CD4-positive, alpha-beta T cell (primary cell): Measurements from ENCODE around the gene CACHD1. TPM values are rescaled to one million over a fixed set of nuclear protein-coding genes. Genes with fewer than 3 reads are reported as not detected.

ENCODE experiments used
- ATAC-seq: fragments of 200-7000 bp; cut with Tn5 transposase; one replicate; pipeline ENCODE4 v1.10.0; 2022; ENCODE audit warnings: mild to moderate bottlenecking; ENCODE audit not compliant: poor library complexity
- CTCF ChIA-PET: fragments of 350-600 bp; sonication (Branson Sonifier 250); formaldehyde crosslinking; loops from one replicate; lab custom pipeline; 2021; ENCODE audit warnings: antibody characterized with exemption, inconsistent platforms; lab: Charles Lee
- POLR2A ChIA-PET: fragments of 350-600 bp; sonication (Branson Sonifier 250); formaldehyde crosslinking; loops from one replicate; lab custom pipeline; 2021; ENCODE audit warnings: antibody characterized with exemption, inconsistent platforms; lab: Charles Lee
- DNase-seq, 14 experiments: peaks; one replicate each; pipeline ENCODE4 v3.0.0-alpha.2; 2013 to 2020; ENCODE audit warnings: mixed read lengths in 2 of 14
- H3K27ac ChIP-seq, 2 donors: one replicate each; pipeline versions ENCODE4 v1.5.1 to v1.7.0; 2013; ENCODE audit warnings: low read length in 2 of 2, low read depth in 1 of 2, mild to moderate bottlenecking in 1 of 2
- H3K27me3 ChIP-seq, 2 experiments: 1 replicate in 1 of 2; 2 replicates in 1 of 2; pipeline versions ENCODE4 v1.6.1 to v1.7.0; 2013; ENCODE audit warnings: low read length in 2 of 2, control low read depth in 1 of 2, mild to moderate bottlenecking in 1 of 2, moderate library complexity in 1 of 2; ENCODE audit not compliant: insufficient read depth in 2 of 2, control insufficient read depth in 1 of 2
- H3K36me3 ChIP-seq: one replicate; pipeline ENCODE4 v1.6.1; 2013; ENCODE audit warnings: low read length, control low read depth; ENCODE audit not compliant: insufficient read depth
- H3K4me1 ChIP-seq: one replicate; pipeline ENCODE4 v1.6.1; 2013; ENCODE audit warnings: low read length, control low read depth; ENCODE audit not compliant: insufficient read depth
- H3K4me3 ChIP-seq: one replicate; pipeline ENCODE4 v1.5.1; 2013; ENCODE audit warnings: mild to moderate bottlenecking, low read length, moderate library complexity
- H3K9me3 ChIP-seq, 2 experiments: 1 replicate in 1 of 2; 2 replicates in 1 of 2; pipeline versions ENCODE4 v1.6.1 to v1.7.0; 2013; ENCODE audit warnings: low read length in 2 of 2, mild to moderate bottlenecking in 2 of 2, control low read depth in 1 of 2, moderate library complexity in 1 of 2; ENCODE audit not compliant: control insufficient read depth in 1 of 2, insufficient read depth in 1 of 2
- H3K27ac Mint-ChIP-seq: one replicate; pipeline ENCODE4 v1.8.0; 2020; ENCODE audit warnings: mixed read lengths
- H3K27me3 Mint-ChIP-seq: one replicate; pipeline ENCODE4 v1.8.0; 2021; ENCODE audit warnings: mixed read lengths
- H3K36me3 Mint-ChIP-seq: one replicate; pipeline ENCODE4 v1.8.0; 2021; ENCODE audit warnings: low read depth, mixed read lengths
- H3K4me1 Mint-ChIP-seq: one replicate; pipeline ENCODE4 v1.8.0; 2021; ENCODE audit warnings: low read depth, mixed read lengths
- H3K4me3 Mint-ChIP-seq: one replicate; pipeline ENCODE4 v1.8.0; 2020; ENCODE audit warnings: mild to moderate bottlenecking, mixed read lengths
- H3K9me3 Mint-ChIP-seq: one replicate; pipeline ENCODE4 v1.8.0; 2020; ENCODE audit warnings: mixed read lengths
- intact Hi-C, 2 experiments: fragments of 100-400 bp; cut with DNase I in 1 of 2; cut with micrococcal nuclease in 1 of 2; formaldehyde crosslinking; loops; one replicate each; pipeline versions ENCODE4 v1.15.1 to v1.9.0; 2023 to 2025; cut with DNase I, micrococcal nuclease
- total RNA-seq, 174 experiments: library from RNA in 2 of 174; stranded (reverse) in 2 of 174; gene quantifications; one replicate each; pipeline ENCODE4 v1.2.3 and lab custom pipeline; 2021 to 2026
- TF ChIP-seq, protein P1 (sequence below): fragments of 200-600 bp; IDR thresholded peaks from one replicate; pipeline ENCODE4 v1.8.0; 2022; ENCODE audit warnings: antibody characterized with exemption, mild to moderate bottlenecking

The CACHD1 gene
- total RNA-seq, 2 experiments from 2014 or later: 6.2 to 7.1 TPM

DNA sequence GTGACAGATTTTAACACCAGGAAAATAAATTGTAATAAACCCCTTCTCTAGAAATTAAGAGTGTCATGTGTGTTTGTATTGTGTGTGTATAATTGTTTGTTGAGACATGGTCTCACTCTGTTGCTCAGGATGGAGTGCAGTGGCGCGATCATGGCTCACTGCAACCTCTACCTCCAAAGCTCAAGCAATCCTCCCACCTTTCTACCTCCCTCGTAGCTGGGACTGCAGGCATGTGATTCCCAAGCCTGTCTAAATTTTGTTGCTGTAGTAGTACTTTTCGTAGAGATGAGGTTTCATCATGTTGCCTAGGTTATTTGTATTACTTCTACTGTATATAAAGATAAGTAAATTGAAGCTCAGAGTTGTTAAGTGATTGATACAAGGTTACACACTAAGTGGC is 206.5 kb downstream of the CACHD1 start:
- Histone ChIP-seq H3K9me3 (no peaks in the 10 kb centered on the region), H3K27me3 (no peaks in the 10 kb centered on the region), H3K4me1 (no peaks in the 10 kb centered on the region), H3K4me3 (no peak overlapping the region), H3K36me3 (no peaks in the 10 kb centered on the region), H3K27ac (no peak overlapping the region)
- no peak overlapping the region for H3K27ac Mint-ChIP-seq
- intact Hi-C loops: loop anchor here (2.0 to 5.0 kb wide), 2 partner anchors 204 to 206 kb away; partner anchors contain the start of gene CACHD1 (in 2 of the 2)
- TF ChIP-seq, protein P1, sequence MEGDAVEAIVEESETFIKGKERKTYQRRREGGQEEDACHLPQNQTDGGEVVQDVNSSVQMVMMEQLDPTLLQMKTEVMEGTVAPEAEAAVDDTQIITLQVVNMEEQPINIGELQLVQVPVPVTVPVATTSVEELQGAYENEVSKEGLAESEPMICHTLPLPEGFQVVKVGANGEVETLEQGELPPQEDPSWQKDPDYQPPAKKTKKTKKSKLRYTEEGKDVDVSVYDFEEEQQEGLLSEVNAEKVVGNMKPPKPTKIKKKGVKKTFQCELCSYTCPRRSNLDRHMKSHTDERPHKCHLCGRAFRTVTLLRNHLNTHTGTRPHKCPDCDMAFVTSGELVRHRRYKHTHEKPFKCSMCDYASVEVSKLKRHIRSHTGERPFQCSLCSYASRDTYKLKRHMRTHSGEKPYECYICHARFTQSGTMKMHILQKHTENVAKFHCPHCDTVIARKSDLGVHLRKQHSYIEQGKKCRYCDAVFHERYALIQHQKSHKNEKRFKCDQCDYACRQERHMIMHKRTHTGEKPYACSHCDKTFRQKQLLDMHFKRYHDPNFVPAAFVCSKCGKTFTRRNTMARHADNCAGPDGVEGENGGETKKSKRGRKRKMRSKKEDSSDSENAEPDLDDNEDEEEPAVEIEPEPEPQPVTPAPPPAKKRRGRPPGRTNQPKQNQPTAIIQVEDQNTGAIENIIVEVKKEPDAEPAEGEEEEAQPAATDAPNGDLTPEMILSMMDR: no peak
- H3K36me3 Mint-ChIP-seq: peaks cover 40% of the 10 kb centered on the region
- ChIA-PET POLR2A (no interaction called here), CTCF (interaction anchor here (0.6 to 1.8 kb wide), 5 partner anchors 9 to 438 kb away, joined by 3 to 4 read pairs (median 3); no protein-coding TSS in a partner anchor)
- no peaks in the 10 kb centered on the region for H3K27me3 Mint-ChIP-seq
- no peaks in the 10 kb centered on the region for H3K9me3 Mint-ChIP-seq
- no peak for DNase-seq
- H3K4me3 Mint-ChIP-seq: no peak overlapping the region
- no peak for ATAC-seq
- no peaks in the 10 kb centered on the region for H3K4me1 Mint-ChIP-seq

DNA sequence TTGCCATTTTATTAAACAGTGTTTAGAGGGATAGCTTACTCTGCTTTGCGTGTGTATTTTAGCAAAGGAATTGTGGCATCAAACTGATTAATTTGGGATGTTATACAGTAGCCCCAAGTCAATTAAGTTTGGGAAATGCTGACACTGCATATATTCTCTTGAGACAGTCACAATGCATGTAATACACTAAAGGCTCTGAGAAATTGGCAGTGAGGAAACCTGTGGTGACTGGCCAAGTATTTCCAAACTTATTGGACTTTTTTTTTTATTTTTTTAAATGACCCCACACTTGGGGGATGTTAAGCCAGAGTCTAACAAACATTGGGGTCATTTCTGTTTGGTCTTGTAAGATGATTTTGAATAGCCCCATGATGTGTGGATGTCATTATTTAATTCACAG is 207.6 kb downstream of the CACHD1 start:
- POLR2A ChIA-PET: no interaction called here

DNA sequence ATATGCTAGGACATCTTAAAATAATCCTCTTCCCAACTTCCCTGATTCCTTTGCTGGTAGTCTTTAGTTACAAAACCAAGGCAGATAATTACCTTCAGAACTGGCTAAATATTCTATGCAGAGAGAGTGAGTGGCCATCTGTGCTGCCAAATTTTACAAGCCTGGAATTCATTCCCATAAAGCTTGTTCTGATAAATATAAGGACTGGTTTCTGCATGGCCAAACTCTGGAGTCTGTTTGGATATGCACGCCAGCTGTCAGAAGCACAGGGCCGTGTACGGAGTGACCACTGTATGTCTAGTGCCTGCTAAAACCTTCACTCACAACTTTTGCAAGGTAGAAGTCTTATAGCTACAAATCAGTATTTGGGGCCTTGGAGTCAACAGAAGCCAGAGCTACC is 208.4 kb downstream of the CACHD1 start:
- H3K27me3 ChIP-seq: no peaks in the 10 kb centered on the region
- no peak overlapping the region for H3K4me3 ChIP-seq
- H3K4me1 Mint-ChIP-seq: no peaks in the 10 kb centered on the region
- no peaks in the 10 kb centered on the region for H3K27me3 Mint-ChIP-seq
- TF ChIP-seq, protein P1: no peak
- intact Hi-C loops: loop anchor here in 1 of 2 experiments (5.0 kb wide), 1 partner anchor 206 kb away; the partner anchor contains the start of gene CACHD1
- H3K36me3 ChIP-seq: no peaks in the 10 kb centered on the region
- no peaks in the 10 kb centered on the region for H3K9me3 ChIP-seq
- H3K36me3 Mint-ChIP-seq: peaks cover 39% of the 10 kb centered on the region
- ChIA-PET POLR2A (no interaction called here), CTCF (no interaction called here)
- ATAC-seq (no peak), DNase-seq (no peak)
- H3K27ac Mint-ChIP-seq: no peak overlapping the region
- H3K27ac ChIP-seq: no peak overlapping the region
- H3K9me3 Mint-ChIP-seq: no peaks in the 10 kb centered on the region
- no peak overlapping the region for H3K4me3 Mint-ChIP-seq
- no peaks in the 10 kb centered on the region for H3K4me1 ChIP-seq

More for the DNA sequence above, 207.6 kb downstream of the CACHD1 start:
- Mint-ChIP-seq H3K9me3 (no peaks in the 10 kb centered on the region), H3K27ac (no peak overlapping the region), H3K36me3 (peaks cover 45% of the 10 kb centered on the region), H3K4me3 (no peak overlapping the region), H3K4me1 (no peaks in the 10 kb centered on the region), H3K27me3 (no peaks in the 10 kb centered on the region)
- ATAC-seq (no peak), DNase-seq (no peak)
- CTCF ChIA-PET: no interaction called here
- Histone ChIP-seq H3K9me3 (no peaks in the 10 kb centered on the region), H3K27ac (no peak overlapping the region), H3K36me3 (no peaks in the 10 kb centered on the region), H3K4me1 (no peaks in the 10 kb centered on the region), H3K27me3 (no peaks in the 10 kb centered on the region), H3K4me3 (no peak overlapping the region)
- TF ChIP-seq, protein P1: no peak
- intact Hi-C loops: loop anchor here (2.0 to 5.0 kb wide), 2 partner anchors 205 to 207 kb away; partner anchors contain the start of gene CACHD1 (in 2 of the 2)
